Measurements from ENCODE around the gene L3MBTL4. TPM values are rescaled to one million over a fixed set of nuclear protein-coding genes. Genes with fewer than 3 reads are reported as not detected.

L3MBTL4 gene
- total RNA-seq, 1 experiment from 2014 or later, result not detected

- Histone ChIP-seq H3K27ac (ENCODE audit: low read depth, low read length, poor library complexity, severe bottlenecking) (no peak overlapping the region), H3K27me3 (replicated peaks; ENCODE audit: insufficient read depth, low read depth, low read length, poor library complexity) (no peaks in the 10 kb centered on the region), H3K4me1 (ENCODE audit: insufficient read depth, low read length, poor library complexity, severe bottlenecking) (no peaks in the 10 kb centered on the region), H3K4me3 (ENCODE audit: low read depth, low read length, poor library complexity, severe bottlenecking) (no peak overlapping the region), H3K36me3 (ENCODE audit: insufficient read depth, low read length, poor library complexity, severe bottlenecking) (no peaks in the 10 kb centered on the region), H3K9me3 (ENCODE audit: low read depth, low read length, poor library complexity, severe bottlenecking) (peaks cover 48% of the 10 kb centered on the region)
- intact Hi-C loops (cut with micrococcal nuclease; ENCODE audit: unreplicated experiment), result no loop called here
- ChIA-PET CTCF (no interaction called here), POLR2A (ENCODE audit: low non-redundant PET) (no interaction called here)
- TF ChIP-seq EZH2 (IDR thresholded peaks at IDR 0.05; ENCODE audit: borderline replicate concordance, low read depth, low read length, poor library complexity, severe bottlenecking) (no peak), CTCF (conservative IDR thresholded peaks at IDR 0.05; ENCODE audit: low read depth, low read length) (no peak)
- no peak for DNase-seq (ENCODE audit: low spot score)
- no TSS peak for BruUV-seq (replicated peaks)
Observed at GRCh38 chr18:6310714-6311113, 104.0 kb downstream of the L3MBTL4 start.

DNA sequence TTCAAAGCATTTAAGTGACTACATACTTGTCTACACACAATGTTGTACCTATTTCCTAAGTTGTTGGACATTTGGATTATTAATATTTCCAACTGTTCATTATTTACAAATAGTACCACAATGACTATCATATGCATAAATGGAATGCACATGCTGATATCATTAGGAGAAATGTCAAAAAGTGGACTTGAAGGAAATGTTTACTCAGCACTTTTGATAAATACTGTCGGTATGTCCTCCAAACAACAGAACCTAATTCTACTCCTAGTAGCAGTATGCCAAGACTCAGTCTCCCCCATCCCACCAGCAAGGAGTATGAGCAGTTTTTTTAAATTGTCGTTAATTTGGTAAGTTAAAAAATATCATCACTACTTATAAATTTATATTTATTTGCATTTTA is 116.8 kb downstream of the L3MBTL4 start:
- no TSS peak for BruUV-seq (replicated peaks)
- Histone ChIP-seq H3K4me3 (ENCODE audit: low read depth, low read length, poor library complexity, severe bottlenecking) (no peak overlapping the region), H3K27ac (ENCODE audit: low read depth, low read length, poor library complexity, severe bottlenecking) (no peak overlapping the region), H3K36me3 (ENCODE audit: insufficient read depth, low read length, poor library complexity, severe bottlenecking) (no peaks in the 10 kb centered on the region), H3K27me3 (replicated peaks; ENCODE audit: insufficient read depth, low read depth, low read length, poor library complexity) (no peaks in the 10 kb centered on the region), H3K9me3 (ENCODE audit: low read depth, low read length, poor library complexity, severe bottlenecking) (peaks cover 26% of the 10 kb centered on the region), H3K4me1 (ENCODE audit: insufficient read depth, low read length, poor library complexity, severe bottlenecking) (no peaks in the 10 kb centered on the region)
- ChIA-PET CTCF (no interaction called here), POLR2A (ENCODE audit: low non-redundant PET) (no interaction called here)
- no peak for DNase-seq (ENCODE audit: low spot score)
- TF ChIP-seq EZH2 (IDR thresholded peaks at IDR 0.05; ENCODE audit: borderline replicate concordance, low read depth, low read length, poor library complexity, severe bottlenecking) (no peak), CTCF (conservative IDR thresholded peaks at IDR 0.05; ENCODE audit: low read depth, low read length) (no peak)
- intact Hi-C loops (cut with micrococcal nuclease; ENCODE audit: unreplicated experiment), result no loop called here

- Histone ChIP-seq H3K27me3 (replicated peaks; ENCODE audit: insufficient read depth, low read depth, low read length, poor library complexity) (no peaks in the 10 kb centered on the region), H3K4me3 (ENCODE audit: low read depth, low read length, poor library complexity, severe bottlenecking) (no peak overlapping the region), H3K9me3 (ENCODE audit: low read depth, low read length, poor library complexity, severe bottlenecking) (peaks cover 20% of the 10 kb centered on the region), H3K27ac (ENCODE audit: low read depth, low read length, poor library complexity, severe bottlenecking) (no peak overlapping the region), H3K4me1 (ENCODE audit: insufficient read depth, low read length, poor library complexity, severe bottlenecking) (no peaks in the 10 kb centered on the region), H3K36me3 (ENCODE audit: insufficient read depth, low read length, poor library complexity, severe bottlenecking) (no peaks in the 10 kb centered on the region)
- POLR2A ChIA-PET (ENCODE audit: low non-redundant PET), result no interaction called here
- DNase-seq (ENCODE audit: low spot score), result no peak
- no peak for TF ChIP-seq CTCF (conservative IDR thresholded peaks at IDR 0.05; ENCODE audit: low read depth, low read length)
- TF ChIP-seq EZH2 (IDR thresholded peaks at IDR 0.05; ENCODE audit: borderline replicate concordance, low read depth, low read length, poor library complexity, severe bottlenecking), result no peak
- intact Hi-C loops (cut with micrococcal nuclease; ENCODE audit: unreplicated experiment), result no loop called here
- CTCF ChIA-PET, result no interaction called here
- no TSS peak for BruUV-seq (replicated peaks)
Observed at GRCh38 chr18:6294148-6294784, 120.4 kb downstream of the L3MBTL4 start.
